HL-60/S4 (cell line): ENCODE data around the gene SSBP4.

Source experiments
- in situ Hi-C: fragments of 300-500 bp; cut with MboI; formaldehyde crosslinking; loops from 2 replicates; pipeline ENCODE4 v1.14.3; 2022; ENCODE audit warnings: low sequenced_read_pairs

Gene SSBP4

DNA sequence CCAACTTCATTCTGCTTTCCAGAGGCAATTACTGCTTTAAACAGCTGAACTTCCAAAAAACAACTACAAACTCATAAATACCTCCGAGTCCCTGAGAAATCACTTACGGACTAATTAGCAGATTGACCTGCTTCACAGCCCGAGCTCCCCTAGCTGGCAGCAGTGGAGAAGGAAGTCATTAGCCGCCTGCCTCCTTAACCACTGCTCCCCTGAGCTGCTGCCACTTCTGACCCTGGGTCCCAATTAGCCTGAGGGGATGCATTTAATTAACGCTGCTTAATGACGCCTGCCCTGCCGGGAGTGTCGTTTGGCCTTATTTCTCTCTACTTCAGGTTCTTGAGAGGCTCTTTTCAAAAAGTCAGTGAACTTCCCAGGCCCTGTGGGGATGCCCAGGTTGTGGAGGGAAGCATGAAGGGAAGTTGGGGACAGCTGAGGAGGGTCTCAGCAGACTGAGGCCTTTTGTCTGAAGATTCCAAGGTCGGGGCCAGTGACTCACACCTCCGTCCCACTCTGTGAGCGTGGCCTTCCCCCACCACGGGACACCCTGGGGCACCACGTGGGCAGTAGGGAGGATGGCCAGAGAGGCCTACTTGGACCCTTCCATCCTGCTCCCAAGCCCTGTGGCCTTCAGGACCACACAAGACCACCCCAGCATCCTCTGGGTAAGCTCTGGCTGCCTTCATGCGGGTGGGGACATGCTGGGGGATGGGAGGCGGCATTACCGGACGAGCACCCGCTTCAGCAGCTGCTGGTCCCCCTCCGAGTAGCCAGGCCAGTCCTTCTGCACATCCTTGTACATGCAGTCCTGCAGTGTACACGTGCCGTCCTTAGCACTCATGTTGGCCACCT is 38.5 kb downstream of the SSBP4 start:
- in situ Hi-C loops: loop anchor here (10.0 to 25.0 kb wide), 2 partner anchors 397 to 530 kb away; no protein-coding TSS in a partner anchor

DNA sequence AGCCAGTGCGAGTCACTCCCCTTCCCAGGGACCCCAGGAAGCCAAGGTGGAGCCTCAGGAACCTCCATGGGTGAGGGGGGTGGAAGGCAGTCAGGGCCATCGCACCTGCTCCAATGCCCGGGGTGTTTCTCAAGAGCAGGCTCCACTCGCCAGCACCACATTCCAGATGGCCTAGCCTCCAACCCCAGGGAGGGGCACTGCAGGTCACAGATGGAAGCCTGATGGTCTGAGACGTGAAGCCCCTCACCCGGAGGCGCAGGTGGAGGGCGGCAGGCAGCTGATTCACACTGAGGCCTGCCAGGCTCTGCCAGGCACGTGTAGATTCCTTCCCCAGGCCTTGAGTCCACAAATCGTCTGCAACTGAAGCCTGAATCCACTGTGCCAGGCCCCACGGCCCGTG is 41.7 kb downstream of the SSBP4 start:
- in situ Hi-C loops: loop anchor here (25.0 kb wide), 1 partner anchor 526 kb away; no protein-coding TSS in a partner anchor

DNA sequence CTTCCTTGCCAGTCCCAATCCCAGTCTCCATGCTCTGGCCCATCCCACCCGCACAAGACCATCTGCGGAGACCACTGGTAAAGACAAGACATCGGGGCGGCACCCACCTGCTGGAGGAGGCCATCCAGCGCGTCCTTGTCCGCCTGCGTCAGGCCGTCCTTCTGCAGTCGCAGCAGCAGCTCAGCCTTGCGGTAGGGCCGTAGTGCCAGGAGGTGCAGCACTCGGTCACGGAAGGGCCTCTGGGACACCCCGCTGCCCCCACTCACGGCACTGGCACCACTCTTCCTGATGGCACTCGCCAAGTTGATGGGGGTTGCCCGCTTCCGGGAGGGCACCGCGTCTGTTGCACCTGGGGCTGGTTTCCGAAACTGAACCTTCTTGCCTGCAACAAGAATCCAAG is 42.3 kb downstream of the SSBP4 start:
- in situ Hi-C loops: loop anchor here (25.0 kb wide), 1 partner anchor 526 kb away; no protein-coding TSS in a partner anchor

DNA sequence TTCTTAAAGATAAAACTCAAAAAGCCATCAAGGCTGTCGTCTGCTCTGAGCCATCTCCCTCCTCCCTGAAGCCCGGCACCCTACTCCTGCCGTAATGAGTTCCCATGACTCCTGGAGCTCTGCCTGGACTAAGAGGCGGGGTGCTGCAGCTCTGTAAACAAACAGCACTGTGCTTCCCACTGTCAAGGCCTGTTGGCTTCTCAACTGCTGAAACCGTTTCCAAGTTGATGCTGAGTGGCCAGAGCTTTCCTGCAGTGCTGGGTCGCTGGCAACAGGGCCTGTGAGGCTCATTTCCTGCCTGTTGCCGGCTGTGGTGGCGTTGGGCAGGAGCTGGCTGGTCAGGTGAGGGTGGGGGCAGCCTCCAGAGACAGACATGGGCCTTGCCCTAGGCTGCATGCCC is 45.4 kb downstream of the SSBP4 start:
- in situ Hi-C loops: loop anchor here (25.0 kb wide), 1 partner anchor 523 kb away; no protein-coding TSS in a partner anchor

DNA sequence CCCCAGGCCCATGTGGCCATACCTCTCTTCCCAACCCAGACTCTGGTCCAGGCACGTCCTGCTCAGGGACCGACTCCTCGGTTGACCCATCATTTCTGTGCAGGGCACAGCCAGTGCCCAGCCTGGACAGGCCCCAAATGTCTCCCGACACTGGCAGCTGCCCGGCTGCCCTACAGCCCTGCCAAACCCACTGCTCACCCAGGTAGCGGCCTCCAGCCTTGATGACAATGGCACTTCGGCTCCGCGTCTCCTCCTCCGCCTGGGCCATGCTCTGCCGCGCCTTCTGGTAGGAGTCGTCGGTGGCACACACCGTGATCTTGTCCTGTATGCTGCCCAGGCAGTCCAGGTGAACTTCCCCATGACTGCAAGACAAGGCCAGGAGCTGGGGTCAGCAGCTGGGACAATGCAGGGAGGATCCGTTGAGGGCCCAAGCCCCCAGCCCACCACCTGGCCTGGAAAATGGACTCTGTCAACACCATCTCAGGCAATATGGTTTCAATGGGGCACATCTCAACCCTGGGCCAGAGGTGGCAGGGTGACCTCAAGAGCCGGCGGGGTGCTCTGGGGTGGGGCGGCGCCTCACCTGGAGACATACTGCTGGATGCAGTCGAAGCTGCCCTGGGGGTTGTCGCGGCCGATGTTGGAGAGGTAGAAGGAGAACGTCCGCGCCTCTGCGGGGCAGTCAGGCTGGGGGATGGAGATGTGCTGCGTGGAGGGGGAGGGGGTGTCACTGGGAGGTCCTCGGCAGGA is 46.2 kb downstream of the SSBP4 start:
- in situ Hi-C loops: loop anchor here (25.0 kb wide), 1 partner anchor 522 kb away; no protein-coding TSS in a partner anchor

DNA sequence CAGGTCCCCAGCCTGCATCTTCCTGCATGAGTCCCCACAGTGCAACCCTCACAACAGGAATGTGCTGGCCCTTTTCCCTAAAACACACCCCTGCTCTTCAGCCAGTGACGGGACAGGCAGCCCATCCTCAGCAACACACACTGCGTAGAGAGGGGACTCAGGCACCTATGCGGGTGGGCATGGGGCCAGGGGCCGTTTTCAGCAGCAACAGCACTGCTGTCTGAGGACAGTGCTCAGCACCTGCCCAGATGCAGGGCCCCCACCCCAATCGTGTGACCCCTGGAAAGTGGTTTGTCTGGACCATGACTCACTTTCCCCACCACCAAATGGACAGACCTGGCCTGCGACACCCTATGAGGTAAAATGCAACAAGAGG is 46.8 kb downstream of the SSBP4 start:
- in situ Hi-C loops: loop anchor here (25.0 kb wide), 1 partner anchor 521 kb away; no protein-coding TSS in a partner anchor

DNA sequence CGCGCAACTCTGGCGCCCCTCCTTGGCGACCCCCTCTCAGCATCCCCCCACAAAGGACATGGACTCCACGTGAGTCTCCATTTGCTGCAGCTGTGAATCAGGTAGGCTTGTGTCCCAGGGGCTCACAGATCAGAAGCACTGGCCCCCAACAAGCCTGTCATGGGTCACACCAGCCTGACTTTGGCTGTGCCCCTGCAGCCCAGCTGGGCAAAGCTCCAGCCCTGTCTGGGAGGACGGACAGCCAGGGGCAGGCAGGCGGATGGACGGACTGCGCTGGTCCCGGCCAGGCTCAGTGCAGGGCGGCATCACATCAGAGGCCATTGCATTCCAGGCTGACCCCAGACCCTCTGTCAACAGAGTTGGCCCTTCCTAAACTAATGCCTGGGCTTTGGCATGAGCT is 47.2 kb downstream of the SSBP4 start:
- in situ Hi-C loops: loop anchor here (25.0 kb wide), 1 partner anchor 521 kb away; no protein-coding TSS in a partner anchor

DNA sequence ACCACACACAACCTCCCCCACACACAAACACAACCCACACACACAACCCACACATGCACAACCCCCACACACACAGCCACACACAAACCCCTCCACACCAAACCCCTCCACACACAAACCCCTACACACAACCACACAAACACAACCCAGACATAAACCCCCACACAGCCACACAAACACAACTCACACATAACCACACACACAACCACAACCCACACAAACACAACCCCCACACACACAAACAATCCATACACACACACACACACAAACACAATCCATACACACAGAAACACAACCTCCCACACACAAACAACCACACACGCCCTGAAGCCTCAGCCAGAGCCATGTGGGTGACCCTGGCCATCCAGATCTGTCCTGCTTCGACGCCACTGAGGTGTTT is 48.8 kb downstream of the SSBP4 start:
- in situ Hi-C loops: loop anchor here (25.0 kb wide), 1 partner anchor 519 kb away; no protein-coding TSS in a partner anchor

DNA sequence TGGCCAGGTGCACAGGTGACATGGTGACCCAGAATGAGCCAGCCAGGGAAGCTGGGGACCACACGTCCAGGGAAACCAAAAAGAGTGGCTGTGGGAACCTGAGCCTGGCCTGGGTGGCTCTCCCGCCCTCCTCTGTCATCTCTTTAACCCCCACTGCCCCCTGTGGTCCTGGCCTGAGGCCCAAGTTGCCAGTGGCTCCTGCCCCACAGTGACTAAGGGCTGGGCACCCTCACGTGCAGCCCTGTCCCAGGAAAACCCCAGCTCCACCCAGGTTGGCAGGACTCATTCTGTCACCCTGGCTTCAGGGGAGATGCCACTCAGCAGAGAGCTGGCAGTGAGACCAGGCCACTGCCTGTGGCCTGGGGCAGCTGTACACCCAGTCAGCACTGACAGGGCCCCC is 49.3 kb downstream of the SSBP4 start:
- in situ Hi-C loops: loop anchor here (25.0 kb wide), 1 partner anchor 519 kb away; no protein-coding TSS in a partner anchor

DNA sequence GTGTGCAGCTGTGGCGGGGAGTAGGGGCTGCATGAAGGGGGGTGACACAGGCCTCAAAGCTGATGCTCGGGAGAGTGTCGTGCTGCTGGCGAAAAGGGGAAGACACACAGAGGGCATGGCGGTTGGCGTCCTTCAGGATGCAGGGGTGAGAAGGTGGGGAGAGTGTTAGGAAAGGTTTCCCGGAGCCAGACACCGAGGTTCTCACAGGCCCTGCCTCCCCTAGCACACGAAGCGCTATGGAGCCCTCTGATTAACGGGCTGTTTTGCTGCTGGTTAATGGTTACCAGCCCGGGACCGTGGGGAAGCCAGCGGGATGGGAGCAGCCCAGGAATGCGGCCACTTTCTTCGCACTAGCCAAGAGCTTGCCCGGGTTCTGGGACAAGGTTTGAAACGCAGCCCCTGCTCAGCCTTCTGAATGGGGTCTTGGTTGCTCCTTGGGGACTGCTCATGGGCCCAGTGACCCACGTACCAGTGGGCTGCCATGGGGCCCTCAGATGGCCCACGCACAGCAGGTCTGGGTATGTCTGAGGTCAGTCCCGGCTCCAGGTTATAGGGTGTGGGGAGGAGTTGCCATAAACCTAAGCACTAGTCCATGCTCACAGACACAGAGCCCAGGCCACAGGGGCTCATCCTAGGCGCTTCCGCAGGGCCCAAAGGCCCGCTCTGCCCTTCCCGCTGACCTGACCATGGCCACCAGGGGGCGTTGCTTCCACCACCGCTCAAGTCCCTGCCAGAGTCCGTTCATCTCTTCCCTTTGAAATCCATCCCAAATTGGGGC is 50.1 kb downstream of the SSBP4 start:
- in situ Hi-C loops: loop anchor here (25.0 kb wide), 1 partner anchor 518 kb away; no protein-coding TSS in a partner anchor

DNA sequence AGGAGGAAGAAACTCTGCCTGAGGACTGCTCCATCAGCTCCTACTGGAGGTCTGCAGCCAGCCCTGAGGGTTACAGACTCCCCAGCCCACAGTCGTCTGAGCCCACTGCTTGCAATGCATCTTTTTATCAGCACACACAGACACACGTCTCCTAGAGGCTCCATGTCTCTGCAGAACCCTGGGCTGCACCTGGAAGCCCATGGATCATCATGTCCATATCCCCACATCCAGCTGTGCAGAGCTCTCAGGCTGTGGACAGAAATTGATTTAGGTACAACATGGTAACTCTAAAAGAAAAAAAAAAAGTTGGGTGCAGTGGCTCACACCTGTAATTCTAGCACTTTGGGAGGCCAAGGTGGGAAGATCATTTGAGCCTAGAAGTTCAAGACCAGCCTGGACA is 51.6 kb downstream of the SSBP4 start:
- in situ Hi-C loops: loop anchor here (25.0 kb wide), 1 partner anchor 517 kb away; no protein-coding TSS in a partner anchor

DNA sequence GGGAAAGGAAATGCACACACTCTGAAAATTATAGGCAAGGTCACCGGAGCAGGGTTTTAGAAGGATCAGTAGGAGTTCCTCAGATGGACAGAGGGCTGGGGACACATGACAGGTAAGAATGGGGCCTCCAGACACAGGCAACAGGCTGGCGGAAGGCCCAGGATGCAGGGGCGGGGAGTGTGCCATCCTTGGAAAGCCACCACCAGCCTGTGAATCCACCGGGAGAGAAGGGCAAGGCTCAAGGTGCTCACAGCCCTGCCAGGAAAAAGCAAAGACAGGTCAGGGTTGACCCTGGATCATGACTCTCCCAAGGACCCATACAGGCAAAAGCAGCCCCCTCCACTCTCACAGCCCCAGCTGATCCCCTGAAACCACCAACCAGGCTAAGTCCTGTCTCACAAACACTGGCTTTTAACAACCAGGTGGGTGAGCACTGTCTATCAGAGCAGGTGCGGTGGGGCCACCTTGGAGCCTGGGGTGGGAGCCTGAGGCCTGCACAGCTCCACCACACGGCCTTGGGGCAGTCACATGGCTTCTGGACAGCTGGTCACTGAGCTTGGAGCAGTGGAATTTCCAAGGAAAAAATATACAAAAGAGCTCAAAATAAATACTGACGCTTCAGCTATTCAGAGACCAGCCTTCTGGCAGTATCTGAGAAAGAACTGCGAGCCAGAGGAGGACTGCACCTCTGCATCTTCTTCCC is 54.0 kb downstream of the SSBP4 start:
- in situ Hi-C loops: loop anchor here (25.0 kb wide), 1 partner anchor 514 kb away; no protein-coding TSS in a partner anchor

DNA sequence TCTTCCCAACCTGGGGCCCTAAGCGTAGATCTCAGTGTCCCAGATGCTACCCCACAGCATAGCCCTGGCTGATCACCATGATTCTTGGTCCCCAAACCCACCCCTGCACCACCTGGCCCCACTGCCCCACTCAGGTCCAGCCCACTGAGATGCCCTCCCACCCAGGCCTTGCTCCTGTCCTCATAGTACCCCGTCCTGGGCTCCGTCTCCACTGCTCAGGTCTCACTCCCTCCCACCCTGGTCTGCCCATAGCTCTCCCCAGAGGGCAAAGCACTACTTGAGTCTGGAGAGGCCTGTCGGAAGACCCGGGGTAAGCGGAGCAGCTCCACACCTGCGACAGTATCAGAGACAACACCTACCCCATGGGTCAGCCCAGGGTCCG is 54.5 kb downstream of the SSBP4 start:
- in situ Hi-C loops: loop anchor here (25.0 kb wide), 1 partner anchor 514 kb away; no protein-coding TSS in a partner anchor

DNA sequence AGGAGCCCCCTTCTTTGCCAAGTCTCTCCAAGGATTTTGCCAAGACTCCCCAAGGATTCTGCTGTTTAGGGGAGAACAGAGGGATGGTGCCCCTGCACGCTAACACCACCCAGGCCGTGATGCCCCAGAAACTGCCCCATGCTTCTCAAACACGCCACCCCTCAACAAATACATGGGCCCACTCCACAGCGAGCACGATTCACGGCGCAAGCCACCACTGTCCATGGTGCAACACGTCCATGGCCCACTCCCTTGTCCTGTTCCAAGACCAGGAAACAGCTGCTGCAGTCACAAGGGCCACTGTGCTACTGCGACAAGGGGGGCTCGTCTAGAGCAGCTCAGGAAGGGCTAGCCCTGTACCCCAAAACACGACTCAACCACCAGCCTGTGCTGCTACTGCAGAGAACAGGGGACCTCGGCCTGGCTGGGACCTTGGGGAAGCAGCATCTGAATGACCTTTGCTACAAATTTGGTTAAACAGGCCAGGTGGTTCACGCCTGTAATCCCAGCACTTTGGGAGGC is 55.2 kb downstream of the SSBP4 start:
- in situ Hi-C loops: loop anchor here (25.0 kb wide), 1 partner anchor 513 kb away; no protein-coding TSS in a partner anchor

DNA sequence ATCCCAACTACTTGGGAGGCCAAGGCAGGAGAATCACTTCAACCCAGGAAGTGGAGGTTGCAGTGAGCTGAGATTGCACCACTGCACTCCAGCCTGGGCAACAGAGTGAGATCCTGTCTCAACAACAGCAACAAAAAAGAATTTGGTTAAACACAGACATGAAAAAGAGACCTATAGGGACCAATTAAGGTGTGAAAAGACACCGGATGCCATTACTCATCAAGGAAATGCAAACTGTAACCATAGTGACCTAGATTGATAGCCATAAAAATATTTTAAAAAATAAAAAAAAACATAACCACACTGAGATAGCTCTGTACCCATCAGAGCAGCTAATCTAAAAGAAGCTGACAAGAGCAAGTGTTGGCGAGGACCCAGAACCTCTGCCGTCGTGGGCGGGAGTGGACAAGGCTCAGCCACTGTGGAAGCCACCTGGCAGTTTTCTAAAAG is 55.8 kb downstream of the SSBP4 start:
- in situ Hi-C loops: no loop called here

DNA sequence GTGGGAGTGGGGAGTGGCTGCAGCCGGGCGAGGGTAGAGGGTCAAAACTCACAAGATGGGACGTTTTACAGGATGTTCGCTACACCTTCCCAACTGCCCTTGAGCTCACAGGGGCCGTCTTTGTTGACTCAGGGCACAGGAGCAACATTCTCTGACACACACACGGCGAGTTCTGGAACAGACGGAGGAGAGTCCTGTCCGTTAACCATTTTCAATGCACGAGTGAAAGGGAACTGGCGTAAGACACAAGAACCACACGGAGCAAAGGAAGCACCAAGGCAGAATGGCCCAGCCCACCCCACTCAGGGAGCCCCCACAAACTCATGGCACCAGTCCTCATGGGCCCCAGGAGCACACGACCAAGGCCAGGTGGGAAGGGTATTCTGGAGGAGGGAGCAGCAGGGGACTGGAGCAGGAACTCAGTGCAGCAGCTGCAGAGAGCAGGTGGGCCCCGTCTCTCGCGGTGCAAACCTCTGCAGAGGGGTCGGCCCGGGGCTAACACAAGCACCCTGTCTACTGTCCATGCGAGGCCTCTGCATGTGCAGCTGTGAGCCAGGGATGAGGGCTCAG is 56.6 kb downstream of the SSBP4 start:
- in situ Hi-C loops: no loop called here

DNA sequence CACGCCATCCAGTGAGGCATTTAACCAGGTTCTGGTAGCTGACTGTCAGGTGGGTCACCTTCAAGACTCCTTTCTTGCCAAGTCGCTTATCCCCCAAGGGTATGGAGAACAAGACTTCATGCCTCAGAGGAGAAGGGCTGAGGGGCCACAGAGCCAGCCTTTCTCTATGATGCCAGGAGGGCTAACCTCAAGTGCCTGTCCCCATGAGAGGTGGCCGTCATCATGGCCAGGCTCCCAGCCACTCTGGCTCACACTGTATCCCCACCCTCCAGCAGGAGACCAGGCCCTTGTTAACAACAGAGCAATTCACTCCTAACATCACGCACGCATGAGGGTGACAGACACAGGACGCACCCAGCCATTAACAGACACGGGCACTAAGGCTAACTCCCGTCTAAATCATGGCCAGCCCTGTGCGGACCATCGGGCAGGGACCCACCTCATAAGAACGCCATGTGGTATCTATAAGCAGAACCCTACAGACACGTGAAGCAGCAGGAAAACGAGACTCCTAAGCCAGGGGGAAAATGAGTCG is 57.4 kb downstream of the SSBP4 start:
- in situ Hi-C loops: no loop called here

DNA sequence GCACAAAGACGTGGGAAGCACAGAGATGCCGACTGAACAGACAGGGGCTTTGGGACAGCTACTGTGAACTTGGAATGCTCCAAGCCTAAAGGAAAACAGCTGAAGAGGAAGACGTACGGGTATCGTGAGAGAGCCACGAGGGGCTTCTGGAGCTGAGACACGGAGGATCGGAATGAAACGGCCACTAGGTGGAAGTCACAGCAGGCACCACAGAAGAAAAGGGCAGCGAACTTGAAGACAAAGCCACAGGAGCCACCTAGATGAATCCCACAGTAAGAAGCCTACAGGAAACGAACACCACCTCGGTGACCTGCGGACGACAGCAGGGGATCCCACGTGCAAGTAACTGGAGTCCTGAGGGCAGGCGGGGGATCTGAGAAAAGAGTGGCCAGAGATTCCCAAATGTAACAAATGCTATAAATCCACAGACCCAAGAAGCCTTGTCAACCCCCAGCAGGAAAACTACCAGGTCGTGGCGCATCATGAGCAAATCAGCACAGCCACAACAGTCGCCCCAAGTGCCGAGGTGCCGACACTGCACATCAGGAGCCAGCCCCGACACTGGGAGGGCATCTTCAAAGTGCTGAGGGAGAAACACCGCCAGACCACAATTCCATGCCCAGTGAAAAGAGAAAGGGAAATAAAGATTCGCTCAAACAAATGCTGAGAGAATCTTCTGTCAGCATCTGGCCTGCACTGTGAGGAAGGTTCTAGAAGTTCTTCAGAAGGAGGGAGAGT is 58.0 kb downstream of the SSBP4 start:
- in situ Hi-C loops: no loop called here
